NCI-H460 (cell line): ENCODE data around the gene TMEM248. TPM values are rescaled to one million over a fixed set of nuclear protein-coding genes. Genes with fewer than 3 reads are reported as not detected.
"Not testable (repeated sequence)": the region's sequence is repeated elsewhere in the genome, so short reads cannot be mapped to it uniquely, and the experiment has no call there.

Experiments used
- DNase-seq: peaks from one replicate; pipeline ENCODE4 v3.0.0-alpha.2; 2016; ENCODE audit warnings: low read depth; ENCODE audit errors: extremely low read depth
- small RNA-seq, 2 experiments: library from RNA; depleted of rRNA; stranded (forward); fragments of <200 nt; gene quantifications; one replicate each; pipeline ENCODE3, GENCODE V24; 2014
- total RNA-seq: library from RNA; depleted of rRNA; stranded (reverse); fragments of >200 nt; shearing (Covaris generic); gene quantifications from 2 replicates; pipeline ENCODE4 v1.2.3, GENCODE V29; 2014; rRNA removed

TMEM248 gene
- total RNA-seq, 1 experiment from 2014 or later: 97.8 TPM

DNA sequence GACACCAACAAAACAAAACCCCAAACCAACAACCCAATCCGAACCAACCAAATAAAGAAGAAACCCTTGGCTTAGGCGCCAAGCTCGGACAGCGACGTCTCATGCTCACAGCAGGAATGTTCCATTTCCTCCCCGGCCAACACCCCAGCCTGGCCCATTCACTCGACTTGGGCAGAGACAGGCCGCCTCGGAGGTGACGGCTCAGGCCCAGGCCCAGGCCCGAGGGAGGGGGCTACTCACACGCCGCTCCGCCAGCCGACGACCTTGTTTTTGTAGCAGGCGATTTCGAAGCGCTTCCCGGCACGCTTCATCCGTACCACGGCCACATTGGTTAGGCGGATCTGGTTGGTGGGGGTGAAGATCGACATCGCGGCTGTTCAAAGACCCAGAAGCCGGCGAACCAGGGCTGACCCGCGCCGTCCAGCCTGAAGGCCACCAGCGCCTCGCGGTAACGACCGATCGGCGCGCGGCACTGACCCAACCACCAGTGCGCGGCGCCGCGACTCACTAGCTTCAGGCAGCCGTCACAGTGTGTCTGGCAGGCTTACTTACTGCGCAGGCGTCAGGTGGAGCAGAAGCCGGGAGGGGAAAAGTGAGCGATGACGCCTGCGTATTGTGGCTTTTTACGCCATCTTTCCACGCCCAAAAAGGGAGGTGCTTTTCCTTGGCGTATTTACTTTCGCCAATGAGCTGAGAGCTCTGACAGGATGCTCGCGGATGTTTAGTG, 74.2 kb downstream of the TMEM248 start, which contains the start of gene SBDS:
SBDS (minus strand) TSS at position 537 of the 727 bp plus-strand sequence; CDS start at position 368, 169 bp downstream.
- peak; percentile 99 for DNase-seq

DNA sequence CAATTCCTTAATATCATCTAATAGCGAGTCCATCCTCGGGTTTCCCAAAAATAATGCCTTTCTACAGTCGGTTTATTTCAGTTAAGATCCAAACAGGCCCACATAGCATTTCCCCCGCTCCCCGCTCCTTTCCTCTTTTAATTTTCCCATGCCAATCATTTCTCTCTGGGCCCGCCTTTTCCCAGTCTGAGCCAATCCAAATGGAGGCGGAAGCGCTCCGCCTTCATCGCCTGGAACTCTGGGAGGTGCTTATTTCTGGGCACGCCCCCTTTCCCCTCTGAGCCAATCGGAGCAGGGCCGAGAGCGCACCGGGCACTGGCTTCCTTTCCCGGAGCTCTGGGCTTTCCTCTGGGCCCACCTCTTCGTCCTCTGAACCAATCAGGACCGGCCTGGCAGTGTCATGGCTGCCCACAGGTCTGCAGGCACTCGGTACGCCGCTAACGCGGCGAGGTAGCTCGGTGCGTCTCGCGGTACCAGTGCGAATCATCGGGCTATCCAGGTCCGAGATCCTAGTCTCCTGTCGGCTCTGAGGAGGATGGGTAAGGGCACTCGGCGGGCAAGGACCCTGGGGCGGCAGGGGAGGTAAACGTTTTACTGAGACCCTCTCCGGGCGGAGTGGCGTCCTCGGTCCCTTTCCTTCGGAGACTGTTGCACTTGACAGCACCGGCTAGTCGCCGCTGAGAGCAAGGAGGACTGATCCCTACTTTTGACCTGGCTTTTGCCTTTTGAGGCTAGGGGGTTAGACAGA, 75.6 kb downstream of the TMEM248 start, which contains the start of gene TYW1:
TYW1 (plus strand) TSS at position 390 of the 748 bp plus-strand sequence; CDS start at position 536, 146 bp downstream.
- DNase-seq: peak; percentile 98

DNA sequence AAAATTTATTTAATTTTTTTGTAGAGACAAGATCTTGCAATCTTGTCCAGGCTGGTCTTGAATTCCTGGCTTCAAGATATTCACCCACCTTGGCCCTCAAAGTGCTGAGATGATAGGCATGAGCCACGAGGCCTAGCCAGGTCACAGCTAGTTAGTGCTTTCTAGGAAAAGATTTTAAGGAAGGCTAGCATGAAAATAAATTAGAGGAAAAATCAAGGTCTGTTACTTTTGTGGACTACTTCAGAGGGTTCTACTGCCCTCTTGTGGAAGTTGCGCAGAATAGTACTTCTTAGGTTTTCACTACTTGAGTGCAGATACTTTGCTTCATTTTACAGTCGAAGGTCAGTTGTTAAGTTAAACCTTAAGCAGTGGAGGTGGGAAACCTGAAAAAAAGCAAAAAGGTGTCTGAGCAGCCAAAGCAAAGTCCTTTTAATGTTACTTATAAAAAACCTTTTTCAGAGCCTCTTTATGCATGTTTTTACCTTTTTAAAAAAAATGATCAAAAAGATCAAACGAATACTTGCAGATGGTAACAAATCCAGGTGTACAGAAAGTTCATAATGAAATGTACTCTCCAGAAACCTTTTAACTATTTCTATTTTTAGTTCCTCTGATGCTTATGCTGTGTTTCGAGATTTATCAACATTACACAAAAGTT, 79.7 kb downstream of the TMEM248 start:
- DNase-seq: peak; percentile 17

DNA sequence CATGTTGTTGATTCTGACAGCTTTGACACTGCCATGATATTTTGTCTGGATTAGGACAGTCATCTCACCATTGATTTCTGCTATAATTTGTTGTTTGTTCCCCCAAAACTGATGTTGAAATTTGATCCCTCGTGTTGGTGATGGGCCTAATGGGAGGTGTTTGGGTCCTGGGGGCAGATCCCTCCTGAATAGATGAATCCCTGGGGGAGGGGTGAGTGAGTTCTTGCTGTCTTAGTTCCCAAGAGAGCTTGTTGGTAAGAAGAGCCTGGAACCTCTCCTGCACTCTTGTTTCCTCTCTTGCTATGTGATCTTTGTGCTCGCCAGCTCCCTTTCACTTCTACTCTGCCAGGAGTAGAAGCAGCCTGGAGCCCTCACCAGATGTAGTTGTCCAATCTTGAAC, 83.1 kb downstream of the TMEM248 start:
- not testable (repeated sequence) for DNase-seq

DNA sequence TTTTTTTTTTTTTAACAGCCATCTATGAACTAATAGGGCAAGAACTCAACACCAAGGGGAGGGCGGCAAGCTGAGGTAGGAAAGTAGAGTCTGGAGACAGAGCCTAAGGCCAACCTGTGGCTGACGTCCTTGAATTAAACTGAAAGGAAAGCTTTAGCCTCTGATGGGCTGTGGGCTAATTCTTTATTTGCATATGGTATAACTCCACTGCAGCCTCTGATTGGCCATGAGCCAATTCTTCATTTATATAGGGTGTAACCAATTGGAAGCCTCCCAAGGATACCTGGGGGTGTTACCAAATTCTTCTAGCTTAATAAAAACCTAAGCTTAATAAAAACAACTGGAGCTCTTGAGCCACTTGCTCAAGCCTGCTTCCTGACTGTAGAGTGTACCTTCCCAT, 85.9 kb downstream of the TMEM248 start:
- no peak for DNase-seq

Small RNA genes lying within 50 kb of the gene (small RNA-seq; reads per million reads assigned to genes)
- gene RF00017 (0 reads per million in 2 experiments), gene RN7SL43P (0 reads per million in 2 experiments), gene RNU6-1254P (0 reads per million in 2 experiments)

Other genes starting within 250 kb of the TMEM248 start
- 21.7 and 27.0 TPM in 2 replicates for gene RABGEF1, start 180.5 kb upstream of the TMEM248 start, total RNA-seq
- 125 and 140 TPM in 2 replicates for gene SBDS, start 74.4 kb downstream of the TMEM248 start, total RNA-seq
- 18.7 and 25.9 TPM in 2 replicates for gene TYW1, start 75.6 kb downstream of the TMEM248 start, total RNA-seq